Measurements from ENCODE around the gene UBASH3A. TPM values are rescaled to one million over a fixed set of nuclear protein-coding genes. Genes with fewer than 3 reads are reported as not detected.
"Not testable (repeated sequence)": the region's sequence is repeated elsewhere in the genome, so short reads cannot be mapped to it uniquely, and the experiment has no call there.

The UBASH3A gene
- total RNA-seq, 1 donor from 2014 or later: not detected

GRCh38 chr21:42392731-42393442 is 10.8 kb upstream of the UBASH3A start:
- DNase-seq: peak; percentile 78

GRCh38 chr21:42393443-42393950 is 10.2 kb upstream of the UBASH3A start:
- DNase-seq: no peak

- no peak for DNase-seq
Measured at GRCh38 chr21:42395302-42395701, 8.4 kb upstream of the UBASH3A start.

GRCh38 chr21:42395905-42396651 is 7.6 kb upstream of the UBASH3A start, which contains the start of gene TMPRSS3:
TMPRSS3 (minus strand) TSS chr21:42396052; CDS start chr21:42395417, 635 bp downstream.
- no peak for DNase-seq

GRCh38 chr21:42396799-42397745 is 6.6 kb upstream of the UBASH3A start:
- DNase-seq: no peak

- DNase-seq: no peak
Measured at GRCh38 chr21:42397746-42398394, 5.8 kb upstream of the UBASH3A start.

GRCh38 chr21:42398436-42399028 is 5.2 kb upstream of the UBASH3A start:
- DNase-seq: no peak

GRCh38 chr21:42400525-42400924 is 3.2 kb upstream of the UBASH3A start:
- DNase-seq: no peak

- no peak for DNase-seq
Measured at GRCh38 chr21:42401154-42401553, 2.5 kb upstream of the UBASH3A start.

GRCh38 chr21:42401820-42402251 is 1.9 kb upstream of the UBASH3A start:
- no peak for DNase-seq

GRCh38 chr21:42404539-42404938 is 837 bp downstream of the UBASH3A start:
- DNase-seq: no peak

GRCh38 chr21:42405064-42406013 is 1.6 kb downstream of the UBASH3A start:
- DNase-seq: no peak

GRCh38 chr21:42406201-42406621 is 2.5 kb downstream of the UBASH3A start:
- no peak for DNase-seq

GRCh38 chr21:42406866-42407265 is 3.2 kb downstream of the UBASH3A start:
- DNase-seq: no peak

GRCh38 chr21:42407476-42407875 is 3.8 kb downstream of the UBASH3A start:
- no peak for DNase-seq

- not testable (repeated sequence) for DNase-seq
Measured at GRCh38 chr21:42408718-42409117, 5.0 kb downstream of the UBASH3A start.

GRCh38 chr21:42409366-42409765 is 5.7 kb downstream of the UBASH3A start:
- DNase-seq: no peak

GRCh38 chr21:42411197-42411869 is 7.6 kb downstream of the UBASH3A start:
- DNase-seq: no peak

- no peak for DNase-seq
Measured at GRCh38 chr21:42411891-42412635, 8.4 kb downstream of the UBASH3A start.

Data from dermis blood vessel endothelial cell (primary cell).